HG02678 (cell line): ENCODE measurements around the gene SPIRE1.
"Not testable (repeated sequence)": the region's sequence is repeated elsewhere in the genome, so short reads cannot be mapped to it uniquely, and the experiment has no call there.

Source experiments
- ATAC-seq: cut with Tn5 transposase; IDR thresholded peaks from one replicate; pipeline ENCODE4 v1.9.1; 2021; ENCODE audit warnings: mild to moderate bottlenecking, moderate library complexity; ENCODE audit not compliant: unreplicated experiment

SPIRE1 gene

DNA sequence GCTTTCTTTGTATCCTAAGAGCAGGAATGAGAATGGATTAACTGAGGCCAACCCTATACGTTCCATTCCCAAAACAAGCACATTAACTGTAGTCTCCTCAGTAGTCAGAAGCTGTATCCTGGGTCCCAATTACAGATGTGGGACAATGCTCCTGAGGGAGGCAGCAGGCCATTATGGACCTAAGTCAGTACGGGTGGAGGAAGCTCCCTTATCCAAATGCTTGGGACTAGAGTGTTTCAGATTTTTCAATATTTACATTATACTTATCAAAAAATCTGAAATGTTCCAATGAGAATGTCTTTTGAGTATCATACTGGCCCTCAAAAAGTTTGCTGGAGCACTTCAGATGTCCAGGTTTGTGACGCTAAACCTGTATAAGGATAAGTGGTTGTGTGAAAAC, 160.1 kb downstream of the SPIRE1 start:
- ATAC-seq, result no peak

DNA sequence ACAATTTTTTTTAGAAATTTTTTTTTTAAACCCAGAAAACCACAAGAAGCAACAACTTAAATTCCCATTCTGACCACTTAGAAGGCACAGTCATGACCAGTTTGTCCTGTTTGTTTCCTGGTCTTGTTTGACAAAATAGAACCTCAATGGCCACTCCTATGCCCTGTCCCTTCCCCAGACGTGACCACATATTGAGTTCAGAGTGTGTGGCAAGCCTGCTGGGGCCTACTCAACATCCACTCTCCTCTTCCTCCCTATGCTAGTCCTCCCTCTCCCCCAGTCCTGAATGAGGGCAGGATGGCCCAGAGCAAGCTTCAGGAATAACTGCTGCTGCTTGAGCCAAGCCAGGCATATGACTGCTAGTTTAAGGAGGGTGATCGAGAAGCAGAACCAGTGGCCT, 160.6 kb downstream of the SPIRE1 start:
- ATAC-seq, result no peak

DNA sequence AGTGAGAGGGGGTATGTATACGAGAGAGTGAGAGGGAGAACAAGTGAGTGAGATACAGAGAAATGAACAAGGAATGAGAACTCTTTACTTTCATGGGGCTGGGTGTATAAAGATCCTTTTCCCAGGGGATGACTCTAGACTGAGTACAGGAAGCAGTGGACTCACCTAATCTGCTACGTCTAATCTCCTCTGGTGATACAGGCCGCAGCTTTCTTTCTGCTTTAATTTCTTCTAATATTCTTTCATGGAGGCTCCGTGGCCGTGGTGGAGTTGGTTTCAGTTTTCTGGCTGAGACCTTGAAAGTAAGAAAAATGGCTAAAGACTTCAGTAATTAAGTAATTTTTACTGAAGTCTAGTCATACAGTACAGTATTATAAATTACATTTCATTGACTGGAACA, 165.0 kb downstream of the SPIRE1 start:
- ATAC-seq, result no peak

DNA sequence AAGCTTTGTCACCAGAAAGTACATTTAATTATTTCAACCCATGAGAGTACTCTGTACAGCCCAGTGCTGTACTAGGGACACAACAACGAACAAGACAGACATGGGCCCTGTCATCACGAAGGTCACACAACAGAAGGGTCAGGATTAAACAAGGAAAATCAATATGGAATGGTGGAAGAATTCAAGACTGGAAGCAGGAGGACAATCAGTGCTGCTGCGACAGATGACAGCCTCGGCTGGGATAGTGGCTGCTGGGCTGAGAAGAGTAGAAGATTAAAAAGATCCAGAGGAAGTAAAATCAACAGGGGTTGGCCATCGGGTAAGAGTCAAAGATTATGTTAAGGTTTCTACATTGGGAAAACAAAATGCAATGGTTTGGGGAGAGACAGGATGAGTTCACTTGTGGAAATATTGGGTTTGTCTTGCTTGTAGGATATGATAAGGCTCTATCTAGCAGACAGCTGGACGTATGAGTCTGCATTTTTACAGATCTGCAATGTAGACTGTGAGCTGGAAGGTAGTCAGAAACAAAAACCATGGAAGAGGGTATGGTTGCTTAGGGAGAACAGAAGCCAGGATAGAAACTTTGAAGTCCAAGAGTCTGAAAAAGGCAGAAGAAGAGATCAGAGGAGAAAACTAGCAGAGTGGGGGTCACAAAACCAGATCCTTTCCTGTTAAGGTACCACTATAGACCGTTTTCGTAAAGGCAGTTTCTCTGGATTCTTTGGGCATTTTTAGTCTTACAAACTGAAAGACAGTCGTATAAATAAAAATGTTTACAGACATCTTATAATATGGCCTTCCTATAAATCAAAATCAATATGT, 166.1 kb downstream of the SPIRE1 start:
- ATAC-seq, result no peak

DNA sequence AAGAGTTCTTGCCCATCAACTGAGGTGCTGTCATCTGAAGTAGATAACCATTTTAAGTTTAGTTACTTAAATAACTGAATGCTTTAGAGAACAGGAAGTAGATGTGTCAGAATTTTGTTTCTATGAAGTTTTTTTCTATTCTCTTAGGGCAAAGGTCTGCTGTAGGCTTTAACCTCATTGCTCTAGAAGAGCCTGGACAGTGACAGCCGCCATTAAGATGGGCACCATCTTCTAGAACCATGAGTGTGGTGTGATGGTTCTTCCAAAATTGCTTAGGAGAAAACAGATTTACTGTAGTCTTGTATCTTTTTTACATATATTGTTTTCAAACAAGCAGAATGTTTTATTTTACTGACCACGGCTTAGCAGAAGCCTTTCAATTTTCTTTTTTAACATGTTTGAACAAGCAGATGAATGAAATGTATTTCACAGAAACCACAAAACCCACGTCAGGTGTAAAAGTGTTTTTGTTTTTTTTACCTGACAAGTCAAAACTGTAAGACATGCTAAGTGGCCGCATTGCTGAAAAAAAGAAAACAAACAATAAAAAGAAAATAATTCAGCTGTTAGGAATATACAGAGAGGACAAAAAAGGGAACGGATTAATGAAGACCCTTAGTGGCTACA, 172.3 kb downstream of the SPIRE1 start:
- no peak for ATAC-seq

- not testable (repeated sequence) for ATAC-seq
These were observed 176.0 kb downstream of the SPIRE1 start for GRCh38 chr18:12481915-12482314.

DNA sequence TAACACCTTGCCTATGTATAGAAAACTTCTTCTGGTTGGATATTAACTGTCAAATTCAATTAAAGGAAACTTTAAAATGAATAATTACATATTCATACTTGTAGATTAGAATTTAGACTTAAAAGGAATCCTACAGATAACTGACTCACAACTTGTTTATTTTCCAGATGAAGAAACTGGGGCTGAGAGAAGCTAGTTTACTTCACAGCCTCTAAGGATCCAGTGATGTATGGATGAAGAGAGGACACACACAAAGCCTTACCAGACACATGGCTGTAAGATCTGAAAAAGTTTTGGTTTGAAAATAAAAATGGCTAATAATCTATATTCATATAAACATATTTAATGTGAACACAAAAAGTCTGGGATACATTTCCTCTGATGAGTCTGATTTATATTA, 177.9 kb downstream of the SPIRE1 start:
- ATAC-seq, result no peak

DNA sequence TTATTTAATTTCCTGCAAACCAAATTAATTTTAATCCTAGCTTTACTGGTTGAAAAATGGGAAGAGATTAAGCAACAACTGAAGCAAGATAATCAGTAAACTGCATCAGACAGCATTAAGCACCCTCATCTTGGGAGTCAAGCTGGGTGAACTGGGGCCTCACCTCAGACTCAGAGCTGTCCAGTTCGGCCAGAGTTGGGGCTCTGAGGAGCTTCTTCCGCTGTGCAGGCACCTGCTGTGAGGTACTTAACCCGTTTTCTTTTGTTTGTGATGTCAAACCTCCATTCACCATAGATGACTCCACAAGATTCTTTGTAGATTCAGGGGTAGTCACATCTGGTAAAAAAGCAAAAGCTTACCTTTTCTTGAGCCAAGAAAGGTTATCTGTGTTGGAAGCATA, 178.4 kb downstream of the SPIRE1 start:
- ATAC-seq, result no peak

- no peak for ATAC-seq
These were observed 179.4 kb downstream of the SPIRE1 start for GRCh38 chr18:12478269-12479047.

GRCh38 chr18:12477606-12478005, 180.3 kb downstream of the SPIRE1 start:
- no peak for ATAC-seq

- ATAC-seq, result no peak
These were observed 181.0 kb downstream of the SPIRE1 start for GRCh38 chr18:12476955-12477354.

DNA sequence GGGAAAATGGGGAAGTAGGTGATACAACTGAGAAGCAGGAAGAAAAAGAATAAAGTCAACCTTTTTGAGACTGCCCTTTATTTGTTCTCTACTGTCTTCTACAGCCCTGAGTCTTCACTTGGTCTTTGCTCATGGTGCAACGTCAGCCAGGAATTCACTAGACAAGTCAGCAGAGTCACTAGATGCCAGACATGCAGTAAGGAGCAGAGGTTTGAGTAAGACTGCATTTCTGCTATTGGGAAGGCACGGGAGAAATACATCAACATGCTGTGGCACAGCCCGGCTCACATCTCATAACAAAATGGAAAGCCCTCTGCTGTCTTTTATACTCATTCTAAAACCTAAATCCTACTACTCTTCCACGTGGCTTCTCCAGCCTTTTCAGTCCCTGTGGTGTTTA, 183.0 kb downstream of the SPIRE1 start:
- ATAC-seq, result no peak

- no peak for ATAC-seq
These were observed 183.8 kb downstream of the SPIRE1 start for GRCh38 chr18:12474146-12474545.

- no peak for ATAC-seq
These were observed 187.4 kb downstream of the SPIRE1 start for GRCh38 chr18:12470382-12471075.

- ATAC-seq, result no peak
These were observed 189.5 kb downstream of the SPIRE1 start for GRCh38 chr18:12468445-12468844.

GRCh38 chr18:12464731-12465130, 193.2 kb downstream of the SPIRE1 start:
- ATAC-seq, result no peak

DNA sequence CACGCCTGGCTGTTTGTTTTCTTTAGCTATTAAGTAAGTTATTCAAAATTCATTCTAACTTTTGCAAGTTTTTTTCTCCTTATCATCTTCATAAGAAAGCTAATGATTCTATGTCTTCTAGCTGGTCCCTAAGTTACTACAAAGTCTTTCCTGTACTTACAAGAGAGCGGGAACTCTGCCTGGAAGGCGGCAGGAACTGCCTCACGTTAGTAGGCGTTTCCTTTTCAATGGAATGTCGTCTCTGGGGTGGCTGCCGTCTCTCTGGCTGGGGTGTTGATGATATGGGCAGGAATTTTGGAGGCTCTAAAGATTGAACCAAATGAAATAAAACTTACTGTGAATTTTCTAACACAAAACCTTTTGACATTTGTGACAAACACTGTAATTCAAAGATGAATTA, 194.7 kb downstream of the SPIRE1 start:
- no peak for ATAC-seq

DNA sequence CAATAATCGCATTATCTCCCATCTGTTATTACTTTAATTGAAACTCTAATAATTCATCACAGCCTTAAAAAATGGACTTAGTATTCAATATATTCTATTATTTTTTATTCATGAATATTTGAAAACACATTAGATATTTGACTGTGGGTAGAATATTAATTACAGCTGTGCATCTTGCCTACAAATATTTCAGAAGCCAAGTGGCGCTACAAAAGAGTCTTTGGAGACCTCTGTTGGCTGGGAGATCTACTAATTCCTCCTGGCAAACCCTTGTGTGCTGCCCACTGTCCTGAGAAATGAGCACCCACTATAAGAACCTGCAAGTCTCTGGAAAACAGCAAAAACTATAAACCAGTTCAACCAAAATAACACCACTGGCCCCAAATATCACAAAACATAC, 195.7 kb downstream of the SPIRE1 start:
- ATAC-seq, result no peak

- ATAC-seq, result no peak
These were observed 196.6 kb downstream of the SPIRE1 start for GRCh38 chr18:12461326-12461725.

- ATAC-seq, result no peak
These were observed 197.0 kb downstream of the SPIRE1 start for GRCh38 chr18:12460874-12461273.

GRCh38 chr18:12458771-12459170, 199.1 kb downstream of the SPIRE1 start:
- no peak for ATAC-seq
